GM18508 (cell line): ENCODE data around the gene CLBA1.
"Not testable (repeated sequence)": the region's sequence is repeated elsewhere in the genome, so short reads cannot be mapped to it uniquely, and the experiment has no call there.

Experiments used
- ATAC-seq: cut with Tn5 transposase; IDR thresholded peaks from one replicate; pipeline ENCODE4 v1.9.1; 2021; ENCODE audit warnings: moderate number of reproducible peaks; ENCODE audit not compliant: insufficient read depth, unreplicated experiment

CLBA1 gene

DNA sequence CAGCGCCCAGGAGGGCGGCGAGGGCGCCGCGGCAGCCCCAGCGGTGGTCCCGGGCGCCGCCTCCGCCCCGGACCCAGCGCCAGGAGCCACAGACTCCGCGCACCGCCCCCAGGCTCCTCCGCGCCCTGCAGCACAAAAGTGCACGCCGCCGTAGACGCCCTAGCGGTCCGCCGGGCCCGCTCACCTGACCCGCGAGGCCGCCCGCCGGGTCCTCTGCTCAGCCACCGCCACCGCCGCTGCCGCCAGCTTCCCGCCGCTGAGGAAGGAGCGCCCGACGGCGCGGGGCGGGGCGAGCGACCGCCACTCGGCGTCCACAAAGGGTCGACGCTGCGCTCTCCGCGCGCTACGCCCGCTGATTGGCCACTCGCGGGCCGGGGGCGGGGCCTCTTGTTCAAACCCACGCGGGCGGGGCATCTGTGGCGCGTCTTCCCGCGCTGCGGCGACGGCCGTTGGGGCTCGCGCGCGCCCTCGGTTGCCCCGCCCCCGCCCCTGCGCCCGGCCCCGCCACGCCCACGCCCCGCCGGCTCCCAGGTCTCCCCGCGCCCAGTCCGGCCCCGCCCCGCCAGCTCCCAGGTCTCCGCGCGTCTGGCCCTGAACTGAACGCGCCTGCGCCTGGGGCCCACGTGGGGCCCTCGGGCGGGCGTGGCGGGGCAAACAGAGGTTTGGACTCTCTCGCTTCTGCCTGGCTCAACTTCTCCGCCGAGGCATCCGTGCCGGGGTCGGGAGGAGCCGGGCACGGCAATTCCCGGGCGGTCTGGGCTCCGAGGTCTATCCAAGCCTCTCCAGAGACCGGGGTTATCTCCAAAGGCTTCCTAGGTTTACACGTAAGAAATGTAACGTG, 35.4 kb downstream of the CLBA1 start, which contains the start of gene CDCA4:
Gene CDCA4 (minus strand): TSS at position 269 of the 841 bp plus-strand sequence. CDS start 9,154 bp downstream, outside the sequence.
- ATAC-seq: peak; percentile 35

DNA sequence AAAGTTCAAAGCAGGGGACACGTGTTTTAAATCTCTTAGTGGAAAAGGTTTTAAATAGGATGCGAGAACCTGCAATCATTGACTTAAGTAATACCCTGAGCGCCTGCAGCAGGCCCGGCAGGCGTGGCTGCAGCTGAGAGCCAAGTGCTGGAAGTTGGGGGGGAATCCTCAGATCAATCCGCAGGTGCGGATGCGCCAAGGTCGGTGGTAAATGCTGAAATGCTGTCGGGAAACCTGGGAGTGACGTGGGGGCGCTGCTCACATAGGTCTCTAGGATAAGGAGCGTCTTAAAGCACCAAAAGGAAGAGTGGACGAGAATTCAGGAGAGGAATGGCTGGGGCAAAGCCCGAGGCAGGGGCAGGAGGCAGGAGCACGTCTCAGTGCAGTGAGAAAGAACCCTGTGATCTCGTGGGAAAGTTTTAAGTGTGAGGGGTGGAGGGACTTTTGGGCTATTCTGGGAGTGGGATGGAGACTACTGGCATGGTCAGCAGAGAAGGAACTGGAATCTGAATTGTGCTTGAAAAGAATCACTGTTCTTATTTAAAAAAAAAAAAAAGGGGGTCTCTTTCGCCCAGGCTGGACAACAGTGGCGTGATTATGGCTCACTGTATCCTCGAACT, 36.2 kb downstream of the CLBA1 start:
- ATAC-seq: no peak

DNA sequence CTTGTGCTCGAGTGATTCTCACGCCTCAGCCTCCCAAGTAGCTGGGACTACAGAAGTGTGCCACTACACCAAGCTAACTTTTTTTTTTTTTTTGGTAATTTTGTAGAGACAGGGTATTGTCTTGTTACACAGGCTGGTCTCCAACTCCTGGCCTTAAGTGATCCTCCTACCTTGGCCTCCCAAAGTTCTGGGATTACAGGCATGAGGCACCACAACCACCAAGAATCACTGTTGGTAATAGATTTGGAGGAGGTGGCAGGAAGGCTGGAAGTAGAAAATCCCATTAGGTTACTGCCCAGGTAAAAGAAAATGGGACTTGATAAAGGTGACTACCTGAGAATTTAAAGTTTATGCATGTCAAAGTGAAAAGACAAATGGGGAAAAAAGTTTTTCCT, 36.7 kb downstream of the CLBA1 start:
- no peak for ATAC-seq

DNA sequence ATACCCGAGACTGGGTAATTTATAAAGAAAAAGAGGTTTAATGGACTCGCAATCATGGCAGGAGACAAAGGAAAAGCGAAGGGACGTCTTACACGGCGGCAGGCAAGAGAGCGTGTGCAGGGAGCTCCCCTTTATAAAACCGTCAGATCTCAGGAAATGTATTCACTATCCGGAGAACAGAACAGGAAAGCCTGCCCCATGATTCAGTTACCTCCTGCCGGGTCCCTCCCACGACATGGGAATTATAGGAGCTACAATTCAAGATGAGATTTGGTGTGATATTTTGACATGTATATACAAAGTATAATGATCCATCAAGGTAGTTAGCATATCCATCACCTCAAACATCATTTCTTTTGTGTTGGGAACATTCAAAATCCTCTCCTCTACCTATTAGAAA, 37.6 kb downstream of the CLBA1 start:
- ATAC-seq: no peak

DNA sequence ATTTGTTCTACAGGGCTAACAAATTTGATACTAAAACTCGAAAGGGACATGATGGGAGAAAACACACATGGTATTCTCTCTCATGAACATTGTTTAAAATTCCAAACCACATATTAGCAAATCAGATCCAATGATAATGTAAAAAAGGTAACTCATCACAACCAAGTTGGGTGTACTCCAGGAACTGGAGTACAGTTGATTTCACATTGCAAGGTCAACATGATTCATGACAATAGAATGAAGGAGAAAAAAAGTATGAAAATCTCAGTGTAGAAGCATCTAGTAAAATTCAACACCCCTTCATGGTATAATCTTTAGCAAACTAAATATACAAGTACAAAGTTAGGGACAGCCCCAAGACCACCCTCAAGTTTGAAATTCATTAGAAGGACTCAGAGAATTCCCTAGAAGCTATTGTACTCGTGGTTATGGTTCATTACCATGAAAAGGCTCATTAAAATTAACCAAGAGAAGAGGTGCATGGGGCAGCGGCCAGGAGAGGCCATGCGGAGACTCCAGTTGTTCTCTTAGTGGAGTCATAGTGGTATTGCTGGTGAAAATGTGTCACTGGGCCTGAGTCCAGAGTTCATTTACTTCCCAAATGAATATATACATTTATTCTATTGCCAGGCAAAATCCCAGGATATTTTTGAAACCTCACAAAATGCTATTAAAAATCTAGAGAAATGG, 38.3 kb downstream of the CLBA1 start:
- no peak for ATAC-seq

DNA sequence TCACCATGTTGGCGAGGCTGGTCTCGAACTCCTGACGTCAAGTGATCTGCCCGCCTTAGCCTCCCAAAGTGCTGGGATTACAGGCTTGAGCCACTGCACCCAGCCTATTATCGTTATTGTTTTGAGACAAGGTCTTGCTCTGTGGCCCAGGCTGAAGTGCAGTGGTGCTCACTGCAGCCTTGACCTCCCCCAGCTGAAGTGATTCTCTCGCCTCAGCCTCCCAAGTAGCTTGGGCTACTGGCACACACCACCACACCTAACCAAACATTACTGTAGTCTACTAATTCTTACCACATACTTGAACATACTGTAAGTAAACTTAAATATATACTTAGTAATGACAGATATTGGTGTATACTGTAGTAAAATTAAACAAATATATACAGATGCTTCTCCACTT, 39.8 kb downstream of the CLBA1 start:
- no peak for ATAC-seq

DNA sequence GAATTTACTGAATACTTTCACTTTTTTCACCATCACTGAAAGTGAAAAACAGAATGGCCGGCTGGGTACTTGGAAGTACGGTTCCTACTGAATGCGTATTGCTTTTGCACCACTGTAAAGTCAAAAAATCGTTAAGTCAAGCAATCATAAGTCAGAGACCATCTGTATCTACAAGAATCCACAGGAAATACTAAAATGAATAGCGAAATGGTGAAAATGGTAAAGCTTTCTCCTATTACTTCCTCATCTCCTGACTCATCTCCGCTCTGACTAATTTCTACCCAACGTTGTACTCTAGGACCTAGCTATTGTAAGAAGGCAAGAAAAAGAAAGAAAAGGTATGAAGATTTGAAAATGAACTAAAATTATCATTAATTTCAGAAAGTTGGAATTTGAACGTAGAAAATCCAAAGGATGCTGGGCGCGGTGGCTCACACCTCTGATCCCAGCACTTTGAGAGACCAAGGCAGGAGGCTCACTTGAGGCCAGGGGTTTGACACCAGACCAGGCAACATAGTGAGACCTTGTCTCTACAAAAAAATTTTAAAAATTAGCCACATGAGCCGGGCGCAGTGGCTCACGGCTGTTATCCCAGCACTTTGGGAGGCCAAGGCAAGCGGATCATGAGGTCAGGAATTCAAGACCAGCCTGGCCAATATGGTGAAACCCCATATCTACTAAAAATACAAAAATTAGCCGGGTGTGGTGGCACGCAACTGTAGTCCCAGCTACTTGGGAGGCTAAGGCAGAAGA, 40.6 kb downstream of the CLBA1 start:
- no peak for ATAC-seq

DNA sequence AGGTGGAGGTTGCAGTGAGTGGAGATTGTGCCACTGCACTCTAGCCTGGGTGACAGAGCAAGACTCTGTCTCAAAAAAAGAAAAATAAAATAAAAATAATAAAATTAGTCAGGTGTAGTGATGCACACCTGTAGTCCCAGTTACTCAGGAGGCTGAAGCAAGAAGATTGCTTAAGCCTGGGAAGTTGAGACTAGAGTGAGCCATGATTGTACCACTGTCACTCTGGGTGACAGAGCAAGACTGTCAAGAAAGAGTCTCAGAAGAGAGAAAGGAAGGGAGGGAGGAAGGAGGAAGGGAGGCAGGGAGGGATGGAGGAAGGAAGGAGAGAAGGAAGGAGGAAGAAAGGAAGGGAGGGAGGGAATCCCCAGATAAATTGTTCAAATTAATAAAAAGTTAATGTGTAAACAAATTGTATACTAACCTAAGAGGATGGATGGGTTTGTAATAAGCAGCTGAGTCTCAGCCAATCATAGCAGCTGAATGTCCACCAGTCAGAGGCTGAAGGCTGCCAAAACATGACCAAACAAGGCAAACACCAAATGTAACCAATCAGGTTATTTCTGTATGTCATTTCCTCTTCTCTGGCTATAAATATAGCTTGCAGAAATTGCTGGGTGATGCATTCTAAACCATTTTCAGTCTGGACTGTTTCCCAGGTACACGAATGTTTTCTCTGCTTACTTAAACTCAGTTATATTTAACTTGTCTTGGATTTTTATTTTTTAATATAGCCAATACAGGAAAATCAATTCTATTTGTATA, 41.4 kb downstream of the CLBA1 start:
- no peak for ATAC-seq

DNA sequence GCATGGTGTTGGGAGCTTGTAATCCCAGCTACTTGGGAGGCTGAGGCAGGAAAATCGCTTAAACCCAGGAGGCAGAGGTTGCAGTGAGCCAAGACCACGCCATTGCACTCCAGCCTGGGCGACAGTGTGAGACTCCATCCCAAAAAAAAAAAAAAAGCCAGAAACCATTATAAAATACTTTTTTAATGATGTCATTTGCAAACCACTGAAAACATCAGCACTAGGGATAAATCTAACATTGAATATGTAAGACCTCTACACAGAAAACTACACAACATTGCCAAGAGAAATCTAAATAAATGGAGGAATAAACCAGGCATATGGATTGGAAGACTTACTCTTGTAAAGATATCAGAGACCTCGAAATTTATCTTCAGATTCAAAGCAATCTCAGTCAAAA, 42.1 kb downstream of the CLBA1 start:
- not testable (repeated sequence) for ATAC-seq

DNA sequence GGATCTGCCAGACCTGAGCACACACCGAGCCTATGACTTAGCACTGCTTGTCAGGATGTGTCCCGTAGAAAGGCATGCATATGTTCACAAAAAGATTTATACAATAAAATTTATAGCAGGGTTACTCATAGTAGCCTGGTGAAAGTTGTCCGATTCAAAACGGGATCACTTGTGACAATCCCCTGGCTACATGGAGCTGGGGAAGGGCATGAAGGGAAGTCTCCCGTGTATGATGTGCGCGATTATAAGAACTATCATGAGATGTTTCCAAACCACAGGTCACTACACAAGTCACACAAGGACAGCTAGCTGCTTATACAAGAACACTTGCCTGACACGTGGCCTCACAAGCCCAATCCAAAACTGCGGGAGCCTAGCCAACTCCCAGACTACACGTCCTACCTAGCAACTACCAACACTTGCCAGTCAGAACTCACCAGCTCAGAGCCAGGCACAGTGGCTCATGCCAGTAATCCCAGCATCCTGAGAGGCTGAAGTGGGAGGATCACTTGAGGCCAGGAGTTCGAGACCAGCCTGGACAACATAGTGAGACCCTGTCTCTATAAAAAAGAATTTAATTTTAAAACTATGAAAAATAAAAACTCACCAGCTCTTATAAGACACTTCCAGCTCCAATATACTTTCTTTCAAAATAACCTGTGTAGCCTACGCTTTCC, 42.8 kb downstream of the CLBA1 start:
- no peak for ATAC-seq

DNA sequence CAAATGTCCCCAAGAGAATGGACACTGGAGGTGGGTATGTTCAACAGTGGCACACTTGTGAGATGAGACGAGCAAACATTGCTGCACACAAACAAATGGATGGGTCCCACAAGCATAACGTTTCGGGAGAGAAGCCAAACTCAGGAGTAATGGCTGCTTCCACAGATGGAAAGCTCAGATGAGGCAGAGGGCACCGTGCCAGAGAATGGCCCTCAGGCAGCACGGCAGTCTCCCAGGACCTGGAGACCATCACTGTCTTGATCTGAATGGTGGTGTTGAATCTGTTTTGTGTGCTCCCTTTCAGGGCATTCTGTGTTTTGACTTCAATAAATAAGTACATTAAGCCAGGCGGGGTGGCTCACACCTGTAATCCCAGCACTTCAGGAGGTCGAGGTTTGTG, 43.8 kb downstream of the CLBA1 start:
- no peak for ATAC-seq

DNA sequence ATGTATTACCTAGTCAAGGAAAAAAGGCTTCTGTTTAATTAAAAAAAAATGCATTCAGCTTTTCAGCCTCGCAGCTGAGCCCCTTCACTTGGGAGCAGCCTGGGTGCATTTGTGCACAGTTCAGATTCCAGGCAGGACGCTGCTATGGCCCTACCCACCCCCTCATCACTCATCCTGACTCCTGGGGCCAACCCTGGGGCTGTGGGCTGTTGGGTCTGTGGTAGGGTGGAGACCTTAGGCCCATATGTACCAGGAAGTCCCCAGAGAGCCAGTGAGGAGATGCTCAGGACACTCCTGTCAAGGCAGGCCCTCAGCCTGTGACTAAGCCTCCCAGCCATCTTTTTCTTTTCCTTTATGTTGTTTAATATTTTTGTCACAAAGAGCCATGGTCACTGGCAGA, 44.6 kb downstream of the CLBA1 start:
- no peak for ATAC-seq

DNA sequence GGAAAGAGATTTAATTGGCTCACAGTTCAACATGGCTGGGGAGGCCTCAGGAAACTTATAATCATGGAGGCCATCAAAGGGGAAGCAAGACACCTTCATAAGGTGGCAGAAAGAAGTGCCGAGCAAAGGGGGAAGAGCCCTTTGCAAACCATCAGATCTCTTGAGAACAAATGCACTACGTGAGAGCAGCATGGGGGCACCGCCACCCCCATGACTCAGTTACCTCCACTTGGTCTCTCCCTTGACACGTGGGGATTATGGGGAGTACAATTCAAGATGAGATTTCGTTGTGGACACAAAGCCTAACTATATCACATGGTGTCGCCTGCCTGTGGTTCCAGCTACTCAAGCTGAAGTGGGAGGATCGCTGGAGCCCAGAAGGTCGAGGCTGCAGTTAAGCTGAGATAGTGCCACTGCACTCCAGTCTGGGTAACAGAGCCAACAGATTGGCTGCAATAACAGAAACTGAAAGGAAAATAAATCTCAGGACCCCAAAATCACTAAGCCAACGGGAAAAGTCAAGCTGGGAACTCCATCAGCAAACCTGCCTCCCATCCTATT, 45.3 kb downstream of the CLBA1 start:
- ATAC-seq: no peak

DNA sequence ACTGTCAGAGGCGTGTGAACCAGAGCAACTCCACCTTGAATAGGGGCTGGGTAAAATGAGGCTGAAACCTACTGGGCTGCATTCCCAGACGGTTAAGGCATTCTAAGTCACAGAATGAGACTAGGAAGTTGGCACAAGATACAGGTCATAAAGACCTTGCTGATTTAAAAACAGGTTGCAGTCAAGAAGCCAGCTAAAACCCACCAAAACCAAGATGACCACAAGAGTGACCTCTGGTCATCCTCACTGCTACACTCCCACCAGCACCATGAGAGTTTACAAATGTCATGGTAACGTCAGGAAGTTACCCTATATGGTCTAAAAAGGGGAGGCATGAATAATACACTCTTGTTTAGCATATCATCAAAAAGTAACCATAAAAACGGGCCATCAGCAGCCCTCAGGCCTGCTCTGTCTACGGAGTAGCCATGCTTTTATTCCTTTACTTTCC, 46.9 kb downstream of the CLBA1 start:
- not testable (repeated sequence) for ATAC-seq

DNA sequence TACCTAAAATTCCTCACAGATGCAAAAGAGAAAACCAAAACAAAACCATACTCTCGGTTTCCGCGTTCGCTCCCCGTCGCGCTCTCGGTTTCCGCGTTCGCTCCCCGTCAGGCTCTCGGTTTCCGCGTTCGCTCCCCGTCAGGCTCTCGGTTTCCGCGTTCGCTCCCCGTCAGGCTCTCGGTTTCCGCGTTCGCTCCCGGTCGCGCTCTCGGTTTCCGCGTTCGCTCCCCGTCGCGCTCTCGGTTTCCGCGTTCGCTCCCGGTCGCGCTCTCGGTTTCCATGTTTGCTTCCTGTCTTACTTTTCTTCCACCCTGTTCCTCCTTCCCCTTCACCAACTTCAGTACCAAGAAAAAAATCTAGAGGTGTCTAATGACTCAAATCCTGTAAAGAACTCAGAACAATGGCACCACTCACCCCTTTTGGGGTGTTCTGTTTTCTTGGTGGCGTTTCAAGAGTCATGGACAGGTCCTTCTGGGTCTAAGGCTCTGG, 47.9 kb downstream of the CLBA1 start:
- ATAC-seq: not testable (repeated sequence)

DNA sequence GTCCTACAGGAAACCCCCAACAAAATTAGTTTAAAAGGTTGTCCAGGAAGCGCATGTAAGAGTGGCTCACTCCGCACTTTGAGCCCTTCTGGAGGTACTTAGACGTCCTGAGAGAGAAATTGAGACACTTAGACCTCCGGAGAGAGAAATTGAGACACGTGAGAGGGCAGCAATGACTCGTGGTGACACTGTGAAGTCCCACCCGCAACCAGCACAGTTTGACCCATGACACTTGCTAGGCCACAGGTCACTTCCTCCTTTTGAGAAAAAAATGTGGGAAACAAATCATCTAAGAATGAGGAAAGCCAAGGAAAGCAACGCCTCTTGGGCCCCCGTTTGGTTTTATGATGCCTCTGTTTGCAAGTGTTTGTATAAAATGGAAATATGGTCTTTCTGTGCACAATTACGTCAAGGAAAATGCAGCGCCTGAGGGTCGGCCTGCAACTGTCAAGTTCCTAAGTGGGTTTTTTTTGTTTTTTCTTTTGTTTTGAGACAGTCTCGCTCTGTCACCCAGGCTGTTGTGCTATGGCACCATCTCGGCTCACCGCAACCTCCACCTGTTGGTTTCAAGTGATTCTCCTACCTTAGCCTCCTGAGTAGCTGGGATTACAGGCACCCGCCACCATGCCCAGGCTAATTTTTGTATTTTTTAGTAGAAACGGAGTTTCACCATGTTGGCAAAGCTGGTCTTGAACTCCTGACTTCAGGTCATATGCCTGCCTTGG, 48.9 kb downstream of the CLBA1 start:
- ATAC-seq: no peak

DNA sequence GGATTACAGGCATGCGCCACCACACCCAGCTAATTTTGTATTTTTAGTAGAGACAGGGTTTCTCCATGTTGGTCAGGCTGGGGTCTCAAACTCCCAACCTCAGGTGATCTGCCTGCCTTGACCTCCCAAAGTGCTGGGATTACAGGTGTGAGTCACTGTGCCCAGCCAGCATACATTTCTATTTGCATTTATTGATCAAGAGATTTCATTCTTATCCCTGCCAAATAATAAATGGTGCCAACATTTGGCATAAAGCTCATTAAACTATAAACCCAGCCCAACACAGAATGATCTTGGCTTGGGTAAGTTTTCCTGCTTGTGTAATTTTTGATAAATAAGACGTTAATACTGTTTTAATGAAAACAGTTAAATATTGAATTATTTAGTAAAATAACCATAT, 50.0 kb downstream of the CLBA1 start:
- ATAC-seq: not testable (repeated sequence)
